ENCODE data around the gene COL24A1.
"Not testable (repeated sequence)": the region's sequence is repeated elsewhere in the genome, so short reads cannot be mapped to it uniquely, and the experiment has no call there.

COL24A1 gene

GRCh38 chr1:86084998-86085397 lies 71.6 kb downstream of the COL24A1 start:
- DNase-seq (ENCODE audit: extremely low read depth, low read depth) = no peak
- TF ChIP-seq CTCF (IDR thresholded peaks at IDR 0.05; ENCODE audit: low read depth, low read length) = no peak

GRCh38 chr1:86082183-86082582 lies 74.4 kb downstream of the COL24A1 start:
- DNase-seq (ENCODE audit: extremely low read depth, low read depth) = no peak
- TF ChIP-seq CTCF (IDR thresholded peaks at IDR 0.05; ENCODE audit: low read depth, low read length) = no peak

GRCh38 chr1:86072474-86072873 lies 84.1 kb downstream of the COL24A1 start:
- DNase-seq (ENCODE audit: extremely low read depth, low read depth) = not testable (repeated sequence)

GRCh38 chr1:86071870-86072269 lies 84.7 kb downstream of the COL24A1 start:
- not testable (repeated sequence) for DNase-seq (ENCODE audit: extremely low read depth, low read depth)

- no peak for DNase-seq (ENCODE audit: extremely low read depth, low read depth)
- no peak for TF ChIP-seq CTCF (IDR thresholded peaks at IDR 0.05; ENCODE audit: low read depth, low read length)
Observed at GRCh38 chr1:86069757-86070145, 86.8 kb downstream of the COL24A1 start.

GRCh38 chr1:86068841-86069756 lies 87.5 kb downstream of the COL24A1 start:
- no peak for DNase-seq (ENCODE audit: extremely low read depth, low read depth)
- TF ChIP-seq CTCF (IDR thresholded peaks at IDR 0.05; ENCODE audit: low read depth, low read length) = no peak

GRCh38 chr1:86068271-86068721 lies 88.3 kb downstream of the COL24A1 start:
- no peak for DNase-seq (ENCODE audit: extremely low read depth, low read depth)
- TF ChIP-seq CTCF (IDR thresholded peaks at IDR 0.05; ENCODE audit: low read depth, low read length) = no peak

- DNase-seq (ENCODE audit: extremely low read depth, low read depth) = no peak
- no peak for TF ChIP-seq CTCF (IDR thresholded peaks at IDR 0.05; ENCODE audit: low read depth, low read length)
Observed at GRCh38 chr1:86067626-86068025, 88.9 kb downstream of the COL24A1 start.

Data from AG09319 (cell line).